Hepatocyte (in vitro differentiated cells): ENCODE data around the gene DMD. TPM values are rescaled to one million over a fixed set of nuclear protein-coding genes. Genes with fewer than 3 reads are reported as not detected.

Experiments
- DNase-seq: peaks from one replicate; pipeline ENCODE4 v3.0.0-alpha.2; 2016; ENCODE audit warnings: low spot score
- H2AFZ ChIP-seq: fragments of 200-600 bp; sonication (generic); 2 replicates; pipeline ENCODE4 v1.6.0; 2016; ENCODE audit warnings: antibody characterized with exemption, mild to moderate bottlenecking
- H3K27ac ChIP-seq: fragments of 200-600 bp; sonication (generic); 2 replicates; pipeline ENCODE4 v1.5.1; 2016; ENCODE audit warnings: mild to moderate bottlenecking
- H3K27me3 ChIP-seq: fragments of 200-600 bp; sonication (generic); 2 replicates; pipeline ENCODE4 v1.6.1; 2016
- H3K36me3 ChIP-seq: fragments of 200-600 bp; sonication (generic); replicated peaks from 2 replicates; pipeline ENCODE4 v1.5.1; 2016; ENCODE audit warnings: low read depth; ENCODE audit not compliant: insufficient read depth
- H3K4me1 ChIP-seq: fragments of 200-600 bp; sonication (generic); 2 replicates; pipeline ENCODE4 v1.5.1; 2016; ENCODE audit warnings: mild to moderate bottlenecking, moderate library complexity; ENCODE audit not compliant: insufficient read depth
- H3K4me2 ChIP-seq: fragments of 200-600 bp; sonication (generic); 2 replicates; pipeline ENCODE4 v1.6.0; 2016
- H3K4me3 ChIP-seq: fragments of 200-600 bp; sonication (generic); 2 replicates; pipeline ENCODE4 v1.5.1; 2016; ENCODE audit warnings: mild to moderate bottlenecking
- H3K79me2 ChIP-seq: fragments of 200-600 bp; sonication (generic); 2 replicates; pipeline ENCODE4 v1.6.0; 2017; ENCODE audit warnings: mild to moderate bottlenecking
- H3K9me2 ChIP-seq: fragments of 200-600 bp; sonication (generic); replicated peaks from 2 replicates; pipeline ENCODE4 v1.6.0; 2017; ENCODE audit warnings: mild to moderate bottlenecking; ENCODE audit not compliant: insufficient read depth
- H3K9me3 ChIP-seq: fragments of 200-600 bp; sonication (generic); 2 replicates; pipeline ENCODE4 v1.5.1; 2016; ENCODE audit warnings: low read depth, mild to moderate bottlenecking
- H4K20me1 ChIP-seq: fragments of 200-600 bp; sonication (generic); 2 replicates; pipeline ENCODE4 v1.6.0; 2016; ENCODE audit warnings: mild to moderate bottlenecking; ENCODE audit not compliant: insufficient read depth, poor library complexity, severe bottlenecking
- CTCF ChIP-seq: fragments of 200-600 bp; sonication (generic); IDR thresholded peaks from 2 replicates; pipeline ENCODE4 v1.5.1; 2016; ENCODE audit warnings: antibody characterized with exemption, mild to moderate bottlenecking; ENCODE audit not compliant: poor library complexity
- EZH2 ChIP-seq: fragments of 200-600 bp; sonication (generic); IDR thresholded peaks from 2 replicates; pipeline ENCODE4 v1.6.1; 2016; ENCODE audit warnings: antibody characterized with exemption, mild to moderate bottlenecking, borderline replicate concordance
- EZH2phosphoT487 ChIP-seq: fragments of 200-600 bp; sonication (generic); IDR thresholded peaks from one replicate; pipeline ENCODE4 v1.6.1; 2018; ENCODE audit warnings: antibody characterized with exemption, mild to moderate bottlenecking, low read depth, moderate library complexity; ENCODE audit not compliant: unreplicated experiment, severe bottlenecking
- WGBS: methylation state at CpG from one replicate; pipeline ENCODE4 v1.1.6; 2016; ENCODE audit warnings: low lambda C conversion rate; ENCODE audit errors: missing lambda C conversion rate; 5-methylcytosine and 5-hydroxymethylcytosine counted together
- polyA plus RNA-seq: library from polyadenylated mRNA; unstranded; fragments of >200 nt; fragmentation: Nextera tagmentation; extraction: Ambion mirVana; gene quantifications from 2 replicates; pipeline ENCODE4 v1.2.1, GENCODE V29; 2016
- total RNA-seq: library from RNA; depleted of rRNA; stranded (reverse); fragments of >200 nt; gene quantifications from 2 replicates; pipeline ENCODE4 v1.2.3, GENCODE V29; 2014

The DMD gene
- total and polyA plus RNA-seq, 2 experiments from 2014 or later, result 14.2 to 27.8 TPM

- no peak overlapping the region for H2AFZ ChIP-seq
- TF ChIP-seq CTCF (no peak), EZH2 (no peak), EZH2phosphoT487 (no peak)
- no peaks in the 10 kb centered on the region for H3K4me1 ChIP-seq
- WGBS, result 72% methylated on average over 10 of the region's 11 CpGs
- no peak overlapping the region for H3K27ac ChIP-seq
- H3K9me2 ChIP-seq, result no peaks in the 10 kb centered on the region
- H3K79me2 ChIP-seq, result no peaks in the 10 kb centered on the region
- H3K36me3 ChIP-seq, result no peaks in the 10 kb centered on the region
- no peak for DNase-seq
- no peaks in the 10 kb centered on the region for H3K27me3 ChIP-seq
- H3K4me3 ChIP-seq, result no peak overlapping the region
- no peak overlapping the region for H3K4me2 ChIP-seq
- no peaks in the 10 kb centered on the region for H3K9me3 ChIP-seq
- H4K20me1 ChIP-seq, result no peaks in the 10 kb centered on the region
Observed at GRCh38 chrX:31190221-31190975, 2021.0 kb downstream of the DMD start.

GRCh38 chrX:31186693-31187338 lies 2024.5 kb downstream of the DMD start:
- Histone ChIP-seq H3K4me3 (no peak overlapping the region), H3K9me3 (no peaks in the 10 kb centered on the region), H3K27ac (no peak overlapping the region), H3K4me2 (no peak overlapping the region), H3K36me3 (no peaks in the 10 kb centered on the region), H3K9me2 (no peaks in the 10 kb centered on the region), H3K79me2 (no peaks in the 10 kb centered on the region), H2AFZ (no peak overlapping the region), H3K4me1 (no peaks in the 10 kb centered on the region), H3K27me3 (no peaks in the 10 kb centered on the region), H4K20me1 (no peaks in the 10 kb centered on the region)
- no peak for DNase-seq
- TF ChIP-seq EZH2 (no peak), EZH2phosphoT487 (no peak), CTCF (no peak)
- 83% methylated on average over 3 of the region's 3 CpGs for WGBS

GRCh38 chrX:31185884-31186283 lies 2025.5 kb downstream of the DMD start:
- H3K27me3 ChIP-seq, result no peaks in the 10 kb centered on the region
- 91% methylated on average over 1 of the region's 1 CpG for WGBS

More at GRCh38 chrX:31185884-31186283, 2025.5 kb downstream of the DMD start:
- H3K27ac ChIP-seq, result no peak overlapping the region
- H4K20me1 ChIP-seq, result no peaks in the 10 kb centered on the region
- H2AFZ ChIP-seq, result no peak overlapping the region
- H3K79me2 ChIP-seq, result no peaks in the 10 kb centered on the region
- H3K9me2 ChIP-seq, result no peaks in the 10 kb centered on the region
- no peaks in the 10 kb centered on the region for H3K9me3 ChIP-seq
- no peaks in the 10 kb centered on the region for H3K4me1 ChIP-seq
- TF ChIP-seq EZH2phosphoT487, result no peak
- TF ChIP-seq EZH2, result no peak
- TF ChIP-seq CTCF, result no peak
- H3K4me3 ChIP-seq, result no peak overlapping the region
- DNase-seq, result no peak
- no peak overlapping the region for H3K4me2 ChIP-seq
- H3K36me3 ChIP-seq, result no peaks in the 10 kb centered on the region
